ENCODE results near the gene AXDND1.
"Not testable (repeated sequence)": the region's sequence is repeated elsewhere in the genome, so short reads cannot be mapped to it uniquely, and the experiment has no call there.

AXDND1 gene

GRCh38 chr1:179365342-179366092 is at the start of gene AXDND1:
Gene AXDND1, plus strand, starts transcription at chr1:179365971. Its CDS starts 539 bp downstream, at chr1:179366510.
- DNase-seq: peak; percentile 82

- no peak for DNase-seq
Observed at GRCh38 chr1:179318491-179318890, 47.3 kb upstream of the AXDND1 start.

DNA sequence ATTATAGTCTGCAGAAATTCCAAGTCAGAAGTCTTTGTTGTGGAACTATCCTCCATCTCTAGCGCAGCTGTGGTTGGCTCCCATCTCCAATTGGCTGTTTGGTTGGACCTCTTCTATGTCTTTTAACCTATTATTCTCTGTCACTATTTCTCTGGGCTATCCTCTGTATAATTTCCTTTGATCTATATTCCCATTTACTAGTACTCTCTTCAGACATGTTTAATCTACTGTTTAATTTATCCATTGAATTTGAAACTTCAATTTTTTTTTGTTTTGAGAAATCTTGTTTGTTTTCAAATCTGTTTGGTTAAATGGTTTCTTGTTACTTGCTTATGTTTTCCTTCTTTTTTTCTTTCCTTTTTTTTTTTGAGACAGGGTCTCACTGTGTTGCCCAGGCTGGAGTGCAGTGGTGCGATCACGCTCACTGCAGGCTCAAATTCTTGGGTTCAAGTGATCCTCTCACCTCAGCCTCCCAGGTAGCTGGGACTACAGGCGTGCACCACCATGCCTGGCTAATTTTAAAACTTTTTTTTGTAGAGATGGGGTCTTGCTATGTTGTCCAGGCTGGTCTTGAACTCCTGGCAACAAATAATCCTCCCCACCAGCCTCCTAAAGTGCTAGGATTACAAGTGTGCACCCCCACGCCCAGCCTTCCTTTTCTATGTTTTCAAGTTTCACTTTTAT is 44.1 kb upstream of the AXDND1 start:
- DNase-seq: no peak

GRCh38 chr1:179322557-179322956 is 43.2 kb upstream of the AXDND1 start:
- DNase-seq: no peak

DNA sequence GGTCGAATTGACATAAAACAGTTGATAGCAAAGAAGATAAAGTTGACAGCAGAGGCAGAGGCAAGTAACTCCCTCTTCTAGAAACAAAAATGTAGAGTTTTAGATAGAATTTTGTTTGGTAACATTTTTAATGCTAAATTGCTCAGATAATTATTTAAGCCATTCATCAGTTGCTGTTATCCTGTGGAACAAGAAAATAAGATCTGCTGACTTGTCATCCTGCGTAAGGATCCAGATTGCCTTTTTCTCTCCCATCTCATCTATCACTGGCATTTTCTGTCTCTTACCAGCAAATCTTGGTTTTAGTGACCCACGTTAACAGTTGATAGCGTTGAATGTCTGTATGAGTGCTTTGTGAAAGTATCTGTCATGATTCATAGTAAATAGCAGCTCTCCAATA is 42.3 kb upstream of the AXDND1 start:
- DNase-seq: no peak

DNA sequence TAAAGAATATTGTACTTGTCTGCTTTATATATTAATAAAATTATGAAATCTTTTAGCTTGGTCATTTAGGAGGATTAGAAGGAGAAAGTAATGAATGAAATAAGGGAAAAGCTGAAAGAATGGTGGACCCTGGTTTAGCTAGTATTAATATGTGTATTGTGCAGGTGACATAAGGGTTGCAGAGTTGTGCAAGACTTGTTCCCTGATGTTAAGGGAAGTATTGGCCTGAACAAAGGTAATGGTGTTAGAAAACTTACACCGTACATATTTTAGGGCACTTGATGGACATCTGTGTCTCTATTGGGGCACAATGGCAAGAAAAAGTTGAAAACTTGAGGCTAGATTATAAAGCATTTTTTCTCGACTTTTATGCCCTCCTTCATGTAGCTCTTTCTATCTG is 39.9 kb upstream of the AXDND1 start:
- DNase-seq: no peak

GRCh38 chr1:179326746-179327145 is 39.0 kb upstream of the AXDND1 start:
- no peak for DNase-seq

GRCh38 chr1:179327196-179327595 is 38.6 kb upstream of the AXDND1 start:
- DNase-seq: no peak

- no peak for DNase-seq
Observed at GRCh38 chr1:179327679-179328078, 38.1 kb upstream of the AXDND1 start.

DNA sequence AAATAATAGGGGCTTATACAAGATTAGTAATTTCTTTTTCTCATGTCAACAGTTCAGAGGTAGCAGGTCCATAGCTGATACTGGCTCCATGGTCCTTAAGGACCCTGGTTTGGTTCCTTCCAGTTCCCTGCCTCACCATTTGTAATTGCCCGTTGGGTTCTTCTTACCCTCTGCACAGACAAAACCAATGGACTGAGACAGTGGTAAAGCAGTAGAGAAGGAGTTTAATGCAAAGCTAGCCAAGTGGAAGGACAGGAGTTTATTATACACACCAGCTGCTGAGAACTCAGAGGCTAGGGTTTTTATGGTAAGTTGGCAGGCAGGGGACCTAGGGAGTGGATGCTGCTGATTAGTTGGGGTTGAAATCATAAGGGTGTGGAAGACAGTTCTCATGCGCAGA is 35.9 kb upstream of the AXDND1 start:
- no peak for DNase-seq

DNA sequence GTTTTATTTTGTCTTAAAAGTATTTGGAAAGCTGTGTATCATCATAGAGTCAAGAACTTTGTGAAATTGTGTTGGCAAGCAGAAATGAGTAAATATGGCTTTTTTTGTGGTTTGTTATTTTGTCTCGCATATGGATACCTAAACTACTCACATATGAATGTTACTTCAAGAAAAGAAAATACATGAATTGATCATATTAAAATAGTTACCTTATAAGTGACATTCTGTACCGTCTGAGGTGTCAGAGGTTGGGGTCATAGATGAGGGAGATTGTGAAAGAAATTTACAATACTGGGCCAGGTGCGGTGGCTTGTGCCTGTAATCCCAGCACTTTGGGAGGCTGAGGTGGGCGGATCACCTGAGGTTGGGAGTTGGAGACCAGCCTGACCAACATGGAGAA is 31.3 kb upstream of the AXDND1 start:
- no peak for DNase-seq

DNA sequence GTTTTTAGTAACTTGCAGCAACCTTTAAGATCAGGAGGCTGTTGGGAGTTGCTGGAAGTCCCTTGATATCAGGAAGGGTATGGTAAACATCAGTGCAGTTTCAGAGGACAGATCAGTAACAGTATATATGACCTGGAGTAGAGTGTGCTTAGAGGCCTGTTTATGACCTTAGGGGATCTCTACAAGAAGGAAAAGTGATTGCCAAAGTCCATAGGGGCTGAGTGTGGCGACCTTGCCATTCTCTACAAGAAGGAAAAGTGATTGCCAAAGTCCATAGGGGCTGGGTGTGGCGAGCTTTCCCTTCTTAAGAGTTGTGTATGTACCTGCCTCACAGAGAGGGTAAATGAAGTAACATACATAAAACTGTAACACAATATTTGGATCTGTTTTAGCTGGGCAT is 28.5 kb upstream of the AXDND1 start:
- DNase-seq: no peak

GRCh38 chr1:179337942-179338560 is 27.7 kb upstream of the AXDND1 start:
- DNase-seq: no peak

- DNase-seq: no peak
Observed at GRCh38 chr1:179340918-179341317, 24.9 kb upstream of the AXDND1 start.

- DNase-seq: no peak
Observed at GRCh38 chr1:179341943-179342547, 23.7 kb upstream of the AXDND1 start.

- DNase-seq: no peak
Observed at GRCh38 chr1:179342740-179343404, 22.9 kb upstream of the AXDND1 start.

DNA sequence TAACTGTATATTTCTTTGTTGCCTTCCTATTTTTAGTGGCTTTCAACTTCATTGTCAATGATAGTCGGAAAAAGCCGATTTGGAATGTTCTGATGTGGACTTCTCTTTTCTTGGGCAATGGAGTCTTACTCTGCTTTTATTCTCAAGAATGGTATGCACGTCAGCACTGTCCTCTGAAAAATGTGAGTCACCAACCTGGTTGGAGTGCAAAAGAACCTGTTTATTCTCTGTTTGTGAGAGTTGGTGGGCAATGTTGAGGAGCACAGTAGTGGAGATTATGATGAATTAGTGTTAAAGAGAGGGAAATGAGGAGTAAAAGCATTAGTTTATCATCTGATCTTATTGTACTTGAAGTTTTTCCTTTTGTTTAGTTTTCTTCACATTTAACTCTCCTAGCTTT is 14.5 kb upstream of the AXDND1 start:
- DNase-seq: no peak

GRCh38 chr1:179352236-179352635 is 13.5 kb upstream of the AXDND1 start:
- no peak for DNase-seq

- DNase-seq: no peak
Observed at GRCh38 chr1:179353546-179353945, 12.2 kb upstream of the AXDND1 start.

- not testable (repeated sequence) for DNase-seq
Observed at GRCh38 chr1:179361631-179362030, 4.1 kb upstream of the AXDND1 start.

GRCh38 chr1:179366093-179366800 is 476 bp downstream of the AXDND1 start:
- DNase-seq: no peak

DNA sequence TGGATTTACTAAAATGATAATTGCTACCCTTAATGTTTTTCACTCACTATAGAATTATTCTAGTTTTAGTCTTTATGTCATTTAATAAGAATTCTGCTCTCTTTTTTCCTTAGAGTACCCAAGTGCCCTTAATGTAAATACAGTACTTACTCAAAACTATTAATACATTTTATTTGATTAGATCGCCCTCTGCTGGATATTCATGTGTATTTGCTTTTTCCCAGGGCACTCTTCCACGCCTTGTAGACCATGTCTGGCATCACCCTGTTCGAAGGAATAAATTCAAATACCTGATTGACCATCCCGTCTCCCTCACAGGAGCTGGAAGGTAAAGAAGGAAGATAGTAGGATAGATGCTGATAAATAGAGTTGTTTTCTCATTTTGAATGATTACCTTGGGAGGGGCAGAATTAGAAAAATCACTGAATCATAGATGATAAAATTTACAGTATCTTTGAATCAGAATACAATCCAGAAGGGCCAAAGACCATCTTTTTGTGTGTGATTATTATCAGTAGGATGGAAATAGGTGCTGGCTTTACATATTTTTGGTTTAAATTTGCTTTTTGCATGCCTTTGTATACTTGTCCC is 4.1 kb downstream of the AXDND1 start:
- DNase-seq: peak; percentile 23

All from activated T-cell treated with anti-CD3 and anti-CD28 coated beads for 4 hours (primary cell).